ENCODE measurements around the gene RAMP2.

DNA sequence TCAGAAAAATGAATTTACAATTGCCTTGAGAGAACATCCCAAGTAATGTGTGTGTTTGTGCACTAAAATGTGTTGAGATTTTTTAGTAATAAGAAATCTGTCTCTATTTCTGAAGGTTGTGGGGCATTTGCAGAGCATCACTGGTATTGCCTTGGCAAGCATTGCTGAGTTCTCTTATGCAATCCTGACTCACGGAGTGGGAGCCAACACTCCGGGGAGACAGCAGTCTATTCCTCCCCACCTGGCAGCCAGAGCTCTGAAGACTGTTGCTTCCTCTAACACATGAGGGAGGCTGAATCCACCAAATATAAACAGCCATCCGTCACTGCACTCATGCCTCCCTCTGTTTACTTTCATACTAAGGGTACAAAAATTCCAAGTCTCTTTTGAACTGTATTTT lies 48.2 kb downstream of the RAMP2 start:
- TF ChIP-seq CTCF (IDR thresholded peaks at IDR 0.05) = no peak
- no peak for TF ChIP-seq POLR2A (IDR thresholded peaks at IDR 0.05)

Data from thyroid gland (tissue), 4 donors.